Right lobe of liver (tissue), 6 donors: Measurements from ENCODE around the gene TSPAN5. TPM values are rescaled to one million over a fixed set of nuclear protein-coding genes. Genes with fewer than 3 reads are reported as not detected.

Experiments used
- ATAC-seq, 4 donors: fragments of 200-7000 bp; cut with Tn5 transposase; one replicate each; pipeline ENCODE4 v1.9.1; 2020; ENCODE audit warnings: mild to moderate bottlenecking in 4 of 4, moderate library complexity in 4 of 4
- DNase-seq, 3 donors: peaks; one replicate each; pipeline ENCODE4 v3.0.0-alpha.2; 2020
- H3K27ac ChIP-seq, 3 donors: fragments of 200-600 bp; one replicate each; pipeline ENCODE4 v1.8.0; 2022
- H3K27me3 ChIP-seq, 2 donors: fragments of 200-600 bp; one replicate each; pipeline ENCODE4 v1.8.0; 2022
- H3K36me3 ChIP-seq, 4 donors: fragments of 200-600 bp; sonication (generic) in 1 of 4; one replicate each; pipeline versions ENCODE4 v1.5.1 to v1.8.0; 2017 to 2022; ENCODE audit warnings: control low read depth in 1 of 4
- H3K4me1 ChIP-seq, 4 donors: fragments of 200-600 bp; sonication (generic) in 1 of 4; one replicate each; pipeline versions ENCODE4 v1.5.1 to v1.8.0; 2017 to 2022; ENCODE audit warnings: control low read depth in 1 of 4
- H3K4me3 ChIP-seq, 3 donors: fragments of 200-600 bp; one replicate each; pipeline ENCODE4 v1.8.0; 2022
- H3K9me3 ChIP-seq, 4 donors: fragments of 200-600 bp; sonication (generic) in 1 of 4; one replicate each; pipeline versions ENCODE4 v1.5.1 to v1.8.0; 2017 to 2022; ENCODE audit warnings: control low read depth in 1 of 4
- POLR2A ChIP-seq: fragments of 450-650 bp; IDR thresholded peaks from one replicate; pipeline ENCODE4 v1.6.1; 2017; ENCODE audit warnings: antibody characterized with exemption, mild to moderate bottlenecking
- WGBS: methylation state at CpG from one replicate; pipeline ENCODE4 v1.1.6; 2018; ENCODE audit warnings: low coverage, low lambda C conversion rate; ENCODE audit not compliant: insufficient coverage; ENCODE audit errors: missing lambda C conversion rate; 5-methylcytosine and 5-hydroxymethylcytosine counted together
- intact Hi-C, 2 donors: fragments of 100-400 bp; cut with DNase I; formaldehyde crosslinking; loops; one replicate each; pipeline versions ENCODE4 v1.11.2 to v1.14.1; 2022
- total RNA-seq, 6 experiments: library from RNA; depleted of rRNA in 2 of 6; stranded (reverse); fragments of >200 nt in 2 of 6; fragmentation: NEBNext Ultra II Directional in 3 of 6; extraction: Animal tissue kit (Norgen Biotek cat#: 25700) in 3 of 6; gene quantifications; one replicate each; pipeline versions ENCODE4 v1.1.0 to v1.2.4, GENCODE V29; 2016 to 2023
- TF ChIP-seq, protein P1 (sequence below), 4 donors: fragments of 200-600 bp in 3 of 4; fragments of 450-650 bp in 1 of 4; IDR thresholded peaks; one replicate each; pipeline versions ENCODE4 v1.5.1 to v1.8.0; 2016 to 2022; ENCODE audit warnings: antibody characterized with exemption in 4 of 4, mild to moderate bottlenecking in 2 of 4
- donor health status: DM: no; HTN: yes; CAD: no.
- donor health status: DM: no; HTN: no; CAD: no.
- donor health status: DM: no; HTN: no; CAD: no.
- donor health status: DM: no; HTN: yes; CAD: no.
- donor health status: DM: no; HTN: yes; CAD: no.

The TSPAN5 gene
- total RNA-seq, 6 experiments from 2014 or later, result 0.12 to 1.2 (median 0.50) TPM

DNA sequence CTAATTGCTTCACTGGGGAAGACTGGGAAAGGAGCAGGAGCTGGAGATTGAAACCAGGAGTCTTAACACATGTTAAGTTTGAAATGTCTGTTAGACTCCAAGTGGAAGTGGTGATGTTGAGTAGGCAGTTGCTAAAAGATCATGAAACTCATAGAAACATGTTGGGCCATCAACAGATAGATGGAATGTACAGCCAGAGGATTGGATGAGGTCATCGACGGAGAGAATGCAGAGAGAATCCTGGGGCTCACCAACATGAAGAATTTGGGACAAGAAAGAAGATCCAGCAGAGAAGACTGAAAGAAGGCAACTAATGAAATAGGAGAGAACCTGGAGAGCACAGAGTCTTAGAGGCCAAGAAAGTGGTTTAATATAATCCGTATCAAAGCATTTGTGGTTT is 19.4 kb upstream of the TSPAN5 start:
- Histone ChIP-seq H3K9me3 (no peaks in the 10 kb centered on the region), H3K36me3 (no peaks in the 10 kb centered on the region), H3K4me3 (no peak overlapping the region), H3K4me1 (peaks cover 0 to 6% (median 2%) of the 10 kb centered on the region in 4 donors), H3K27me3 (no peaks in the 10 kb centered on the region), H3K27ac (no peak overlapping the region)
- TF ChIP-seq POLR2A, result no peak
- TF ChIP-seq, protein P1, sequence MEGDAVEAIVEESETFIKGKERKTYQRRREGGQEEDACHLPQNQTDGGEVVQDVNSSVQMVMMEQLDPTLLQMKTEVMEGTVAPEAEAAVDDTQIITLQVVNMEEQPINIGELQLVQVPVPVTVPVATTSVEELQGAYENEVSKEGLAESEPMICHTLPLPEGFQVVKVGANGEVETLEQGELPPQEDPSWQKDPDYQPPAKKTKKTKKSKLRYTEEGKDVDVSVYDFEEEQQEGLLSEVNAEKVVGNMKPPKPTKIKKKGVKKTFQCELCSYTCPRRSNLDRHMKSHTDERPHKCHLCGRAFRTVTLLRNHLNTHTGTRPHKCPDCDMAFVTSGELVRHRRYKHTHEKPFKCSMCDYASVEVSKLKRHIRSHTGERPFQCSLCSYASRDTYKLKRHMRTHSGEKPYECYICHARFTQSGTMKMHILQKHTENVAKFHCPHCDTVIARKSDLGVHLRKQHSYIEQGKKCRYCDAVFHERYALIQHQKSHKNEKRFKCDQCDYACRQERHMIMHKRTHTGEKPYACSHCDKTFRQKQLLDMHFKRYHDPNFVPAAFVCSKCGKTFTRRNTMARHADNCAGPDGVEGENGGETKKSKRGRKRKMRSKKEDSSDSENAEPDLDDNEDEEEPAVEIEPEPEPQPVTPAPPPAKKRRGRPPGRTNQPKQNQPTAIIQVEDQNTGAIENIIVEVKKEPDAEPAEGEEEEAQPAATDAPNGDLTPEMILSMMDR (IDR thresholded peaks at IDR 0.05), result no peak
- ATAC-seq, result no peak
- no peak for DNase-seq
- 91% methylated on average over 3 of the region's 3 CpGs for WGBS
- intact Hi-C loops, result no loop called here

DNA sequence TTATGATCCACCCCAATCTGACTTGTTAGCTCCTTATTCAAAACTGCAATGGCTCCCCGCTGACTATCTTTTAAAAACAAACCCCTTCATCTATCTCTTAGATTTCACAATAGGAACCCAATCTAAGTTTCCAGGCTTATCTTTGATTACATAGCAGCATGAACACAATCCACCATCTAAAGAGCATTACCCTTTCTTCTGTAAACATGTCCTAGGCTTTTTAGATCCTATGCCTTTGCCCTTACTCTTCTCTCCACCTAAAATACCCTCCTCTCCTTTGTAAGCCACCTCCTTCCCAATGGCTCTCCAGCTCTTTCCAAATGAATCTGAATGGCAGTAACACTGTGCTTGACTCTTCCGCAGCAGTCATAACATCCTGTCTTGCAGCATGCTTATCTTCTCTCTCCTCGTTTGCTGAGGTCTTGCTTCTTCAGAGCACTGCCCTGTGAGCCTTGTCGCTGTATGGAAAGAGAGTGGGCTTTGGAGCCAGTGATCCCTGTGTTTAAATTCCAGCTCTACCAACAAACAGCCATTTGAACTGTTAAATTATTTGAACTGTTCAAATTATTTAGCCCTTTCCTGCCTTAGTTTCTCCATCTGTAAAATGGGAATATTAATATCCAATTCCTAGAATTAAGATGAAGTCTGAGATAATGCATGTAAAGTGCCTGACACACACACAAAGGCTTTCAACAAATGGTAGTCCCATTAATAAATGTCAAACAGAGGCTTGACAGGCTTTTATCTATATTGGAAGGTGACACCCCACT is 16.2 kb upstream of the TSPAN5 start:
- WGBS, result 23% methylated on average over 4 of the region's 4 CpGs
- Histone ChIP-seq H3K4me1 (peaks cover 0 to 6% (median 0%) of the 10 kb centered on the region in 4 donors), H3K4me3 (no peak overlapping the region), H3K36me3 (no peaks in the 10 kb centered on the region), H3K27ac (no peak overlapping the region), H3K9me3 (no peaks in the 10 kb centered on the region), H3K27me3 (no peaks in the 10 kb centered on the region)
- intact Hi-C loops, result no loop called here
- DNase-seq (no peak), ATAC-seq (peak; percentile 39 to 73 (median 54))
- TF ChIP-seq, protein P1 (IDR thresholded peaks at IDR 0.05), result no peak
- no peak for TF ChIP-seq POLR2A

DNA sequence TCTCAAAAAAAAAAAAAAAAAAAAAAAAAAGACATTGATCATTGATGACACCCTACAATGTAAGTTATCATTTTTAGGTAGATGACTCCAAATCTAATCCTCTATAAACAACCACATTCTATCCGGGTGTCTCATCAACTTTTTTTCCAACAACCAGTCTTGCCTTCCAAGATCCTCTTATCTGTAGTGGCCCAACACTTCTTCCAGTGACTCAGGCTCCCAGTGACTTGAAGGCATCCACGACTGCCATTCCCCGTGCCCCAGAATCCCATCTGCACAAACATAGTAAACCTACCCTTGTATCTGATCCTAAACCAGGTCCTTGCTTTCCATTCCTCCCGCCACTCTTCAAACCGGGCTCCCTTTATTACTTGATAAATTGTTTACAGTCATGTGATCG is 15.6 kb upstream of the TSPAN5 start:
- Histone ChIP-seq H3K27me3 (no peaks in the 10 kb centered on the region), H3K36me3 (no peaks in the 10 kb centered on the region), H3K9me3 (no peaks in the 10 kb centered on the region), H3K4me1 (peaks cover 0 to 6% (median 0%) of the 10 kb centered on the region in 4 donors), H3K27ac (no peak overlapping the region), H3K4me3 (no peak overlapping the region)
- intact Hi-C loops, result no loop called here
- DNase-seq, result no peak
- ATAC-seq, result peak in 1 of 4 donors; percentile 13
- 53% methylated on average over 6 of the region's 6 CpGs for WGBS
- TF ChIP-seq, protein P1 (IDR thresholded peaks at IDR 0.05), result no peak
- no peak for TF ChIP-seq POLR2A

DNA sequence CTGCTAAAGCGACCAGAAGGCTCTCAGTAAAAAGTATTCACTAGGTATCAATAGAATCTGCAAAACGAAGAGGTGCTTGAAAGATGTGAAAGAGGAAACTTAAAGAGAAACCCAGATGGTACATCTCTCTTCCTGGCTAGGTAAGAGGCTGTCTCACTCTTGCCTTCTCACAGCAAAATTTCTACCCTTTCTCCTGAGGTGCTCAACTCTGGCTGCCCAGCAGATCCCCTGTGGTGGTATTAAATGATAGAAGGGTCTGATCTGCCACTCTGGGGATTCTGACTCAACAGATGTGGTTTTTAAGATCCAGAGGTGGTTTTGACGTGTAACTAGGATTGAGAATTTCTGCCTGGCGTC is 14.9 kb upstream of the TSPAN5 start:
- H3K36me3 ChIP-seq, result no peaks in the 10 kb centered on the region
- no peak overlapping the region for H3K27ac ChIP-seq
- no peaks in the 10 kb centered on the region for H3K27me3 ChIP-seq
- no peaks in the 10 kb centered on the region for H3K9me3 ChIP-seq
- ATAC-seq (no peak), DNase-seq (no peak)
- H3K4me3 ChIP-seq, result no peak overlapping the region
- 47% methylated on average over 4 of the region's 4 CpGs for WGBS
- intact Hi-C loops, result no loop called here
- peaks cover 0 to 6% (median 0%) of the 10 kb centered on the region in 4 donors for H3K4me1 ChIP-seq
- TF ChIP-seq, protein P1 (IDR thresholded peaks at IDR 0.05), result no peak
- TF ChIP-seq POLR2A, result no peak
